ENCODE data around the gene ABCB6. TPM values are rescaled to one million over a fixed set of nuclear protein-coding genes. Genes with fewer than 3 reads are reported as not detected.

The ABCB6 gene
- total RNA-seq, 1 donor from 2014 or later: 32.0 TPM

DNA sequence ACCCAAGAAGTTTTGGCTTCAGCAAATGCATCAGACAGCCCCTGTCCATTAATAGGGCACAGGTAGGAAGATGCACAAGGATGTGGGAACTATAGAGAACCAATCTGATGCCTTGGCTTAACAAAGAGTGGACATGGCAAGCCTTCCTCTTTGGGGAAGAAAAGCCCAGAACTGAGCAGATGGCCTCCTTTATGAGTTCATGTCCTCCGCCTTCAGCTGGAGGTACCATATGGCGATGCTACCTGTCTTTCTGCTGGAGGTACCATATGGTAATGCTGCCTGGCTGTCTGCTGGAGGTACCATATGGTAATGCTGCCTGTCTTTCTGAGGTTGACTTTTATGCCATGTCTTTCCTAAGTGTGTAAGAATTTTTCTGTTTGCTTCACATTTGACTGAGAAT, 34.6 kb downstream of the ABCB6 start:
- DNase-seq: no peak

DNA sequence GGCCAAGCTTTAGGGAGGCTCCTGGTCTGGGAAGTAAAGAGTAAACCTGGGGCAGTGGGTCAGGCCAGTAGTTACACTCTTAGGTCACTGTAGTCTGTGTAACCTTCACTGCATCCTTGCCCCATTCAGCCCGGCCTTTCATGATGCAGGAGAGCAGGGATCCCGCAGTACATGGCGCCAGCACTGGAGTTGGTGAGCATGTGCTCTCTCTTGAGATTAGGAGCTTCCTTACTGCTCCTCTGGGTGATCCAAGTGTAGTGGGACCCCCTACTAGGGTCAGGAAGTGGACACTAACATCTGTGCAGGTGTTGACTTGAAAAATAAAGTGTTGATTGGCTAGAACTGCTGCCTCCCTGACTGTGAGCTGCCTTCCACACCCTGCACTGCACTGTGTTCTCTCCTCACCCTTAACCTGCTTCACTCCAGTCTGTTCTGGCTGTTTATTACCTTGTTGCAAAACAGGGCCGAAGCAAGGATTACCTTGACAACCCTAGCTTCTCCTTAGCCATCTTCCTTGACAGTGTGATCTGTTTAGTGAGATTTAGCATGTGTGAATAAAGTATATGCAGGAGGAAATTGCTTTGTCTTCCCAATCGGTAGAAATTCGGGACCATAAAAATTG, 35.5 kb downstream of the ABCB6 start:
- no peak for DNase-seq

DNA sequence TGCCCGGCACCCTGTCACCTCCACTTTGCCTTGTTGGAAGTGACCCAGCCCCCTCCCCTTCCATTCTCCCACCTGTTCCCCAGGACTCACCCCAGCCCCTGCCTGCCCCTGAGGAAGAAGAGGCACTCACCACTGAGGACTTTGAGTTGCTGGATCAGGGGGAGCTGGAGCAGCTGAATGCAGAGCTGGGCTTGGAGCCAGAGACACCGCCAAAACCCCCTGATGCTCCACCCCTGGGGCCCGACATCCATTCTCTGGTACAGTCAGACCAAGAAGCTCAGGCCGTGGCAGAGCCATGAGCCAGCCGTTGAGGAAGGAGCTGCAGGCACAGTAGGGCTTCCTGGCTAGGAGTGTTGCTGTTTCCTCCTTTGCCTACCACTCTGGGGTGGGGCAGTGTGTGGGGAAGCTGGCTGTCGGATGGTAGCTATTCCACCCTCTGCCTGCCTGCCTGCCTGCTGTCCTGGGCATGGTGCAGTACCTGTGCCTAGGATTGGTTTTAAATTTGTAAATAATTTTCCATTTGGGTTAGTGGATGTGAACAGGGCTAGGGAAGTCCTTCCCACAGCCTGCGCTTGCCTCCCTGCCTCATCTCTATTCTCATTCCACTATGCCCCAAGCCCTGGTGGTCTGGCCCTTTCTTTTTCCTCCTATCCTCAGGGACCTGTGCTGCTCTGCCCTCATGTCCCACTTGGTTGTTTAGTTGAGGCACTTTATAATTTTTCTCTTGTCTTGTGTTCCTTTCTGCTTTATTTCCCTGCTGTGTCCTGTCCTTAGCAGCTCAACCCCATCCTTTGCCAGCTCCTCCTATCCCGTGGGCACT, 36.2 kb downstream of the ABCB6 start:
- no peak for DNase-seq

DNA sequence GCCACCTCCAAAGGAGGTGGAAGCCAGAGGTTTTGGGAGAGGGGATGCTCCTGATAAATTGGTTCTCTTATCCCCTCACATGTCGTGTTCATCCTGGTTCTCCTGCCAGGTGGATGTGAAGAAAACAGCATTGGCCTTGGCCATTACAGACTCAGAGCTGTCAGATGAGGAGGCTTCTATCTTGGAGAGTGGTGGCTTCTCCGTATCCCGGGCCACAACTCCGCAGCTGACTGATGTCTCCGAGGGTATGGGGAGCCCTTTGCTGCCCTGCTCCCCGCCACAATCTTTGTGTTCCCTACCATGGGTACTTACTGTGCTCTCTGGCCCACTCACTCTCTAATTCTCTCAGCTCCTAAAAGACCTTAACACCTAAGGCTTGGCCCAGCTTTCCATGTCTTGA, 37.2 kb downstream of the ABCB6 start:
- DNase-seq: no peak

DNA sequence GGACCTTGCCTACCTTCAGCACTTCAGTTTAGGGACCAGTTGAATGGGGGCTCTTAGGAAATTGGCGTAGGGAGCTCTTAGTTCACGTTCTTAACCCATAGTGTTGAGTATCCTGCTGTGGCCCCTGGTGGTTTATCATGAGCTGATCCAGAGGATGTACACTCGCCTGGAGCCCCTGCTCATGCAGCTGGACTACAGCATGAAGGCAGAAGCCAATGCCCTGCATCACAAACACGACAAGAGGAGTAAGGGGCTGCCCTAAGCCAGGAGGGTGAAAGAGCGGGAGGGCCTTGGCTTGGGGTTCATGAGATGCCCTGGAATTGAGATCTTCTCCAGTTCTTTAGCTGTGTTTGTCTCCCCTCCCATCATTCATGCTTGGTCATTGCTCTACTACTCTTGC, 37.8 kb downstream of the ABCB6 start:
- no peak for DNase-seq

DNA sequence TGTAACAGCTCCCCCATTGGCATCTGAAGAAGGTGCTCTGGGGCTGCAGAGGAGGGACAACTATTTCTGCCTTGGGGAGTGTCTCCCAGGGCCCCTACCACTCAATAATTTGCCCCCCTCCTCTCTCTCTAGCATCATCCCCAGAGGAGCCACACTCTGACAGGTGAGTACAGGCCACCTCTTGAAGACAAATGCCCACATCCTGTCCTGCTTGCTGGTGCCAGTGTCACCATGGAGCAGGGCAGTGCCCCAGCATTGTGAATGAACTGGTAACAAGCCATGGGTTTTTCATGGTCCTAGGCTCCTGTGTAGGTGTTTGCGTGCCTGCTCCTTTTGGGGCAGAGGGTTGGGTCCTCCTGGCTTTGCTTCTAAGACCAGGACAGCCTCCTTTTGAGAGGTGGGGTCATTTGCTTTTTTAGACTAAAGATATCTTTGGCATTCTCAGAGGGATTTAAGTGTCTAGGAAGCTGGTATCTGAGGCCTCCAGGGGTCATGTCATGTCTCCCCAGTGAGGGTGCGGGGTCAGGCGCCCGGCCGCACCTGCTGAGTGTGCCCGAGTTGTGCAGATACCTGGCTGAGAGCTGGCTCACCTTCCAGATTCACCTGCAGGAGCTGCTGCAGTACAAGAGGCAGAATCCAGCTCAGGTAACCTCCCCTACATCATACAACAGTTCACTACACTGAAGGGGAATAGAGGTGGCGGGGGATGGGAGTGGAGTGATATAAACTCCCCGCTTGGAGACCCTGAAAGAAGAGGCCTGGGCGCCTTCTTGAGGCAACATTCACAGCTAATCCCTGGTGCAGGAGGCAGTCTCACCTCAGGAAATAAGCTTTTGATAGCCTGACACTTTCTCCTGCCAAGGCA, 38.9 kb downstream of the ABCB6 start:
- no peak for DNase-seq

DNA sequence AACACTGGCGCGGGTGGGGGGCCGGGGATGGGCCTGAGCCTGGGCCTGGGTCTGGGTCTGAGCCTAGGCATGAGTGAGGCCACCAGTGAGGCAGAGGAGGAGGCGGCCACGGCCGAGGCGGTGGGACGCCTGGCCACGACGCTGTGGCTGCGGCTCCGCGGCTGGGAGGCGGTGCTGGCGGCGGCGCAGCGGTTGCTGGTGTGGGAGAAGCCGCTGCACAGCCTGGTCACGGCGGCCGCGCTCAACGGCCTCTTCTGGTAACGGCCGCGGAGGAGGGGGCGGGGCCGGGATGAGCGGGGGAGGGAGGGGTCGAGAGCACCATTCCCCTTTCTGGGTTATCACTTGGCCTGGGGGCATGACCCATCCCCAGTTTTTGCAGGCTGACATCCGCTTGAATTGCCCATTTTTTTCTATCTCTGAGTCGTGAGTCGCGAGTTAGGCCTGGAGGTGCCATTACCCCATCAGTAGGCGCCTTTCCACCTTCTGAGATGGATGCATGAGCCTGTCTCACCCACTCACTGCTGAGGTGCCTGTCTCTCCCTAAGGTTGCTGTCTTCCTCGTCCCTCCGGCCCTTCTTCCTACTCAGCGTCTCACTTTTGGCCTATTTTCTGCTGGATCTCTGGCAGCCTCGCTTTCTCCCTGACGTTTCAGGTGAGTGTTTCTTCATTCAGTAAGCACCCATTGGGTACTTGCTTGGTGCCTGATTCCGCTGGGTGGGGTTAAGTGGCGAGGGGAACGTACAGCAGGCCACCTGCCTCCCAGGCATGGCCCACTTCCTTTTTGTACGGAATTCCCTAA, 40.2 kb downstream of the ABCB6 start:
- peak; percentile 30 for DNase-seq

DNA sequence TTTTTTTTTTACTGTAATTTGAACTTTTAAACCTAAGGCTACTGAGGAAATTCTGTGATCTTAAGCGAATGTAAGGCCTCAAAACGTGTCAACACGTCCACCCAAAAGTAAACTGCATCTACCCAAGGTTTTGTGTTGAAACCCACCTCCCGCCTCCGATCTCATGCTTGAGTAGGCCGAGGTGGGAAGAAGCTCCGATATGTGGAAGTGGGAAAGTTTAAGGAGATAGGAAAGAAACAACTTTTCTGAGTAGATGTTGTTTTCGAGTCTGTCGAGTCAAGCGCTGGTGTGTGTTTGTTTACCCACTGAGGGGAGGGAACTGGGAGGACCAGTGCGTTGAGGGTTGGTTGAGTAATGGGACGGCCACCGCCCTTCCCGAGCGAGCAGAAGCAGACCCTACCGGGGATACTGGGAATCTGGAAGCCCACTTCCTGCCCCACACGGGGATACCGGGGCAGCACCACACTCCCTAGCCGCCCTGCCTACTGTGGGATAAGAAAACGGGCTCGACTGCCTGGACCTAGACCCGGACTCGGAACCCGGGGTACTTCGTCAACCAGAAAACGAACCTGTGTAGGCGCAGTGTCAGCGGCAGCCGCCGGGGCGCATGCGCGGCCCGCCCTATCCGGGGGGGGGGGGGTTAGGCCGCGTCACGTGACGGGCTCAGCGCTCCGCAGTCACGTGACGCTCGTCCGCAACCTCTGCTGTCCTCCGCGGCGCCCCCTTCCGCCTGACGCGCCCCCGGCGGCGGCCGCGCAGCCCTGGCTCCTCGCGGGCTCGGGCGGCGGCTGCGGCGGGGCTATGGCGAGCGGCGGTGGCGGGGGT, 41.0 kb downstream of the ABCB6 start, which contains the start of gene RETREG2:
Gene RETREG2 (plus strand): TSS at position 724 of the 825 bp plus-strand sequence. CDS start 78 bp downstream, at position 802.
- DNase-seq: peak; percentile 72

DNA sequence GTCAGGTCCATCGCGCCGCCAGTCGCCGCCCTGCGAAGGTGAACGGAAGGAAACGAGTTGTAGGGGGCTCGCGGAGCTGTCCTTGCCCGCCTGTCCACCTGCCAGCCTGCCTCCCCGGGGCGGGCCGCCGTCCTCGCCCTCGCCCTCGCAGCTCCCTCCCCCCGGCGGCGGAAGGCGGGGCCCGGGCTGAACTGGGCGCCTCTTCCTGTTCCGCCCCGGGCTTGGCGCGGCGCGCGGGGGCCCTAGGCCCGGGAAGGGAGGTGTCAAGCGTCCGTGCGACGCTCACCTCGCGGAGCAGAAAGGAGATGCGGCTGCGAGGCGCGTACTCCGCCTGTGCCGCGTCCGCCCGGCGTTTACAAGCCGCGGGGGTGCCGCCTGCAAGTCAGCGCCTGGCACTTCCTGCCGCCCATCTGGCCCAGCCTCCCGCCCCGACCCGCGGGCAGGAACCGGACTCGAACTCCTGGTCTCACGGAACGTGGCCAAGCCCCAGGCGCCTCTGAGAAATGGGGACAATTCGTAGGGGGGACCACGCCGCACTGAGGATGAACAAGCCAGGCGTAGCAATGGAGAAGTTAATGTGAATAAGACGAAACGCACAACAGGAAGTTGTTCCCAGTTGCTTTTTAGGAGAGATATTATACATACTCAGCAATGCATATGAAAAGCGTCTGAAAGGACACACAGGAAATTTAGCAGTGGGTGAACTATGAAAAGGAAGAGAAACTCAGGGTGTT, 41.8 kb downstream of the ABCB6 start, which contains the start of gene CNPPD1:
Gene CNPPD1 (minus strand): TSS at position 108 of the 734 bp plus-strand sequence. CDS start 97 bp downstream, at position 11.
- peak; percentile 62 for DNase-seq

DNA sequence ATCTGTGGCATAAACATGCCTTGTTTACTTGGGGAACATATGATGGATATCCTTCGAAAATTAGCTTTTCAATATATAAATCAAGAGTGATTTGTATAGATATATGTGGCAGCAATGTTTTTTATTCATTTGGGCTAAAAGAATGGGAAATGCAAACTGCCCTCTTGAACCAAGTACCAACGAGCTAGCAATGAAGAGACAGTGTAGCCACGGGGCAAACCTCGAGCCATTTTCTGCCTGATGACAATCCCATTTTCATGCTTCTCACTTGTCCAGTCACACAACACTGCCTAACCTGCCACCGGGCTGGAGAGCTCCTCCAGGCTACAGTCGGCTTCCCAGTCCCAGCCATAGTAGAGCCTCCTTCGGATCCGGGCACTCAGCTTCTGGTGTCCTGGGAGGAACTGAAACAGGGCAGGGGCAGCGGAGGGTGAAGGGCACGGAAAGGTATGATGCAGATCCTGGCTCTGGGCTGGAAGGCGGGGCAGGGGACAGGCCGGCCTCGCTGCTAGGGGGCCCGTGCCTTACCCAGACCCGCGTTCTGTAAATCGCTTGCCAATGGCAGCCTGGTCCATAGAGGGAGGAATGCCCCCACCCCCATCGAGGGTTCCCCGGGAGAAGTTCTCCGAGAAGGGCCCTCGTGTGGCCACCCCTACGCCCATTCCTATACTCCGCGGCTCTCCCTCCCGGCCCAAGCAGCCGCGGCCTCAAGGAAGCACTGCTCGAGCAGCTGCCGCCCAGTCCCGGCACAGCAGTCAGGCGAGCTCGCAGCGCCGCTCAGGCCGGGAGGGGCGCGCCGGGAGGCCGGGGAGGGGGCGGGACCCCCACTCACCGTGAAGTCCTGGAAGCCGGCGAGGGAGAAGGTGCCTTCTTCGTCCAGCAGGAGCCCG, 42.6 kb downstream of the ABCB6 start:
- DNase-seq: no peak

DNA sequence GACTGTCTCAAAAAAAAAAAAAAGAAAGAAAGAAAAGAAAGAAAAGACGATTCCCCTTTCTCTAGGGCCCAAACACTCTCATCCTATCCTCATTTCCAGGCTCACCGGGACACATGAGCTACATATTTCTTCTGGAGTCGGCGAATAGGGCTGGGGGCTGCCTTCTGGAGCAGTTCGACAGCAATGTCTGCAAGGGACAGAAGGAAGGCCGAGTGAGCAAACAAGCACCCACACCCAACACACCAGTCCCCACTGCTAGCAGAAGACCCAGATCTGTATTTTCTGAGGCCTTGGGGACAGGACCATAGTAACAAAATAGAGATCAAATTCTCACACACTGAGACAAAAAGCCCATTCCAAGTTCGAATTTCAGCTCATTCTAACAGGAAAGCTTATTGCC, 43.3 kb downstream of the ABCB6 start:
- DNase-seq: no peak

DNA sequence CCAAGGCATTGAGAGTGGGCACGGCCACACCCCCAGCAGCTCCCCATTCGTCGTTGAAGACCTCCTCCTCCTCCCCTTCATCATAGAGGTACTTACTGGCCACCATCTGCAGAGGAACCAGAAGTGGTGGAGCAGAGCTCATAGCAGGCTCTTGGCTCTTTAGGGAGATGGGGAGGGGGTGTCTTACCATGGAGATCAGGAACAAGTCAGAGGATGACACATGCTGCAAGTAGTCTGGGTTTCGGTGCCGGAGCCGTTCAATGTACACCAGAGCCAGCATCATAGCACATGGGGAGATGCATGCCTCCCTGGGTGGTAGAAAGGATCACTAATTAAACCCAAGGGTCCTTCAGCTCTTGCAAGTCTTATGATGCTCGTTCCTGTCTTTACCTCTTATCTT, 44.0 kb downstream of the ABCB6 start:
- DNase-seq: no peak

DNA sequence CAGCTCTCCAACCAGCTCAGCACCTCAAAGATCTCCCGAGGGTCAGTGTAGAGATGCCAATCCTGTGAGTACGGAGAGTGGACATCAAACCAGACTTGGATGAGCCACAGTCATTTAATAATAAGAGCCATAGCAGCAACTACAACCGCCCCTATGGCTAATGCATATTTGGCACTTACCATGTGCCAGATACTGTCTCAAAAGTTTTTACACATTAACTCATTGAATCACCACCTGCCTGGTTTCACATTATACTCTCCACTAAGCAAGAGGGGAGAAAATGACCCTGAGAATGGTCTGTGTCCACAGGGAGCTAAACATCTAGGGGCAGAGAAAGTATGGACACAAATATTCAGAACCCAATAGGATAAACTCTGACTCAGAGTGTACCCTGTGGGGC, 44.6 kb downstream of the ABCB6 start:
- DNase-seq: no peak

DNA sequence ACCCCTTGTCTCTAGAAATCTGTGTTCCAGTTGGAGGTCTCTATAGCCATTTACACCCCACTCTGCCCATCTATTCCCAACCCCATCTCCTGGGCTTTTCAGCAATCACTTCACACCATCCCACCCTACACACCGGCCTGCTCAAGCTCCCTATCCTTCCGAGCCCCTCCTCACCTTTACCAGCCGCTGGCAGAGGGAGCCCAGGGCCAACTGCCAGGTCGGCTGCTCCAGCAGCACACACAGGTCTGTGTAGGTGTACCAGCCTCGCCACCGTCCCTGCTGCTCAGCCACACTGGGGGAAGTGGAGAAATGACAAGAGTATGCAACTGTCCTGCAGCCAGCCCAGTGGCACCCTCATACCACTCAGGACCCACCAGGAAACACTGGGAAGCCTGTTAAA, 45.6 kb downstream of the ABCB6 start:
- DNase-seq: no peak

DNA sequence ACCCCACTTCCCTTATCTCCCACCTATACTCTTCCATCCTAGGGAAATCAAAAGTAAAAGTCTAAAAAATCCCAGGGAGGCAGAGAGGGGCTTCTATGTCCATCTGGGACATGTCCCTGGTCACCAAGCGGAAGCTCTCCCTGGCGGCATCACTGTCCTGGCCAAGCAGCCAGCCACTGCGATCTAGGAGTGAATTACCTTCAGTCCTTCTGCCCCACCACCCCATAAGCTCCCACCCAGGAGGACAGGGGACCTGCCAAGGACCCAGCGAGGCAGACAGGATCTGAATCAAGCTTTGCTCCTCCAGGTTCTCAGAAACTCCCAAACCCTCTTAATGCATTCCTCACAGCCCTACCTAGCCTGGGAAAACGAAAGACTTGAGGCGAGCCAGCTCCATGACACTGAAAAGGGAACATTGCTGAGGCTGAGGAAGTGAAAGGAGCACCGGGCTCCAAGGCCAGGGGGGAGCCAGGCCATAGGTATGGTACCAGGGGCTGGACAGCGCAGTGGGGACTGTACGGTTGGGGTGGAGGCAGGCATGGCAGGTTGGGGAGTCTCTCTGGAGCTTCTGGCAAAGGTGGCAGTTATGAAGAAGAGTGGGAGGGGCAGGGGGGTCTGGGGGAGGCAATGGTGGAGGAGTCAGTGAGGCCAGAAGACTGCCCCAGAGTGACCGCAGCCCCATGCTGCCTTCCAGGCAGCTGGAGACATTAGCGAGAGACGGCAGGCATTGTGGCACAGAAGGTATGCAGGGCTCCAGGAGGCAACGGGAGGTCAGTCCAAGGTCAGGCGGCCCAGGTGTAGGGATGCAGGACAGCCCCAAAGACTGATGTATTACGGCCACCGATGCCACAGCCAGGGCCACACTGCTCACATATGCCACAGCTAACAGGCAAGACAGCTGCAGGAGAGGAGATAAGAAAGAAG, 46.3 kb downstream of the ABCB6 start:
- DNase-seq: no peak

DNA sequence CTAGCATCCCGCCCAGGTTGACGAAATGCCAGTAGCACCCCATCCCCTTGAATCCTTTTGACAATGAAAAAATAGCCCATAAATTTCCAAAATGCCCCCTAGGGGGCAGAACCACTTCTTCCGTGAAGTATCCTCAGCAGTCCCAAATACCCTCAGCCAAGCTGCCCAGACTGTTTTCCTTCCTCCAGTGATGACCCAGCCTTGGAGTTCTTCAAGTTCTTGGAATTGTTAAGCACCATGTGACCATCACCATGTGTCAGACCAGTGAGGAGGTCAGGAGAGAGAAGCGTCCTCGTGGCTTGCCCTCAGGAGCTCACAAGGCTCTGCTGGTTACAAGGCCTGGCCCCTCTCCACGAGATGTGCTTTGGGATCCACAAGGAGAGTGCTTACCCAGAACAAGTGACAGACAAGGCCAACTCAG, 47.5 kb downstream of the ABCB6 start:
- no peak for DNase-seq

DNA sequence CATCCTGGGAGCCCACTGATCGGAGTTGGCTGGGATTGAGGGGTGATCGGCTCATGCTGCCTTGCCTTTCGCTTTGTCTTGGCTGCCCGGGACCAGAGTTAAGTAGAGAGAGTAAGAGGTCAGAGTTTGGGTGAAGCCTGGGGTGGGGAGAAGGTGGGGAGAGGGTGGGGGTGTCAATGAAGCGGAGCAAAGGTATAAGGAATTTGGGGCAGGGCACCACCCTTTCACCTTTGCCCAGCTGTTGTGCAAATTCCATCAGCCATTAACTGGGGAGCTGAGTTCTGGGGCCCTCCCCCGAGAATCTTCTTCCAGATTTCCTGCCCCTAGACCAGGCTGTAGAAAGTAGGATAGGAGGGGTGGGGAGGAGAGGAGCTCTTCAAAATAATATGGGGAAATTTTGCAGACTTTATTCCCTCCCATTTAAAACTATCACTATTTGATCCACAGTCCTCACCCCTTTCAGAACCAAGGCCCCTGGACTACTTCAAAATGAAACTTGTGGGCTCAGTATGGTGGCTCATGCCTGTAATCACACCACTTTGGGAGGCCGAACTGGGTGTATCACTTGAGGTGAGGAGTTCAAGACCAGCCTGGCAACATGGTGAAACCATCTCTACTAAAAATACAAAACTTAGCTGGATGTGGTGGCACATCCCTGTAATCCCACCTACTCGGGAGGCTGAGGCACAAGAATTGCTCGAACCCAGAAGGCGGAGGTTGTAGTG, 48.7 kb downstream of the ABCB6 start, which contains the start of gene SLC23A3:
Gene SLC23A3 (minus strand): TSS at position 100 of the 725 bp plus-strand sequence. CDS start 45 bp downstream, at position 55.
- DNase-seq: no peak

Measured in occipital lobe (tissue), 2 donors.